Osteoblast (primary cell): ENCODE results near the gene NTM. TPM values are rescaled to one million over a fixed set of nuclear protein-coding genes. Genes with fewer than 3 reads are reported as not detected.
A peak's percentile ranks its signal among the peaks of the same experiment; 100 is the strongest.

Source experiments
- DNase-seq: peaks from one replicate; pipeline ENCODE4 v3.0.0; 2011; ENCODE audit warnings: low spot score, mixed read lengths; ENCODE audit not compliant: insufficient read length; ENCODE audit errors: missing footprints
- H2AFZ ChIP-seq: 2 replicates; pipeline ENCODE4 v1.6.0; 2011; ENCODE audit warnings: mild to moderate bottlenecking, low read length
- H3K27ac ChIP-seq: 2 replicates; pipeline ENCODE4 v1.5.1; 2011; ENCODE audit warnings: mild to moderate bottlenecking, low read depth, low read length, moderate library complexity
- H3K27me3 ChIP-seq: 2 replicates; pipeline ENCODE4 v1.6.0; 2012; ENCODE audit warnings: mild to moderate bottlenecking, control low read depth, inconsistent platforms, low read length, moderate library complexity; ENCODE audit not compliant: insufficient read depth
- H3K36me3 ChIP-seq: 2 replicates; pipeline ENCODE4 v1.5.1; 2011; ENCODE audit warnings: mild to moderate bottlenecking, low read length, control low read depth, moderate library complexity; ENCODE audit not compliant: insufficient read depth
- H3K4me1 ChIP-seq: 2 replicates; pipeline ENCODE4 v1.5.1; 2011; ENCODE audit warnings: mild to moderate bottlenecking, low read length, control low read depth, moderate library complexity; ENCODE audit not compliant: insufficient read depth
- H3K4me2 ChIP-seq: 2 replicates; pipeline ENCODE4 v1.6.0; 2011; ENCODE audit warnings: mild to moderate bottlenecking, low read length; ENCODE audit not compliant: insufficient read depth
- H3K4me3 ChIP-seq: fragments of 200-600 bp; sonication (generic); 3 replicates; pipeline ENCODE4 v1.5.1; 2012; ENCODE audit warnings: mild to moderate bottlenecking, low read length, inconsistent platforms; ENCODE audit not compliant: insufficient read depth
- H3K79me2 ChIP-seq: 2 replicates; pipeline ENCODE4 v1.6.0; 2012; ENCODE audit warnings: mild to moderate bottlenecking, low read length, control low read depth, inconsistent platforms; ENCODE audit not compliant: insufficient read depth
- H3K9me3 ChIP-seq: 2 replicates; pipeline ENCODE4 v1.5.1; 2011; ENCODE audit warnings: low read depth, low read length, control low read depth
- H4K20me1 ChIP-seq: 2 replicates; pipeline ENCODE4 v1.6.0; 2012; ENCODE audit warnings: mild to moderate bottlenecking, low read length, control low read depth; ENCODE audit not compliant: insufficient read depth
- total RNA-seq: library from RNA; depleted of rRNA; stranded (reverse); fragments of >200 nt; gene quantifications from 2 replicates; pipeline ENCODE4 v1.2.3, GENCODE V29; 2012
- TF ChIP-seq, protein P1 (sequence below): IDR thresholded peaks from 2 replicates; pipeline ENCODE4 v1.5.1; 2011; ENCODE audit warnings: mild to moderate bottlenecking, low read depth, low read length, moderate library complexity; ENCODE audit errors: extremely low read depth

The NTM gene
- total RNA-seq, 1 donor, result 48.1 TPM

- DNase-seq, result no peak
- no peaks in the 10 kb centered on the region for H4K20me1 ChIP-seq
- H3K27ac ChIP-seq, result no peak overlapping the region
- H3K4me2 ChIP-seq, result no peak overlapping the region
- peaks cover 16% of the 10 kb centered on the region for H3K4me1 ChIP-seq
- no peaks in the 10 kb centered on the region for H3K36me3 ChIP-seq
- H2AFZ ChIP-seq, result no peak overlapping the region
- no peaks in the 10 kb centered on the region for H3K9me3 ChIP-seq
- TF ChIP-seq, protein P1, sequence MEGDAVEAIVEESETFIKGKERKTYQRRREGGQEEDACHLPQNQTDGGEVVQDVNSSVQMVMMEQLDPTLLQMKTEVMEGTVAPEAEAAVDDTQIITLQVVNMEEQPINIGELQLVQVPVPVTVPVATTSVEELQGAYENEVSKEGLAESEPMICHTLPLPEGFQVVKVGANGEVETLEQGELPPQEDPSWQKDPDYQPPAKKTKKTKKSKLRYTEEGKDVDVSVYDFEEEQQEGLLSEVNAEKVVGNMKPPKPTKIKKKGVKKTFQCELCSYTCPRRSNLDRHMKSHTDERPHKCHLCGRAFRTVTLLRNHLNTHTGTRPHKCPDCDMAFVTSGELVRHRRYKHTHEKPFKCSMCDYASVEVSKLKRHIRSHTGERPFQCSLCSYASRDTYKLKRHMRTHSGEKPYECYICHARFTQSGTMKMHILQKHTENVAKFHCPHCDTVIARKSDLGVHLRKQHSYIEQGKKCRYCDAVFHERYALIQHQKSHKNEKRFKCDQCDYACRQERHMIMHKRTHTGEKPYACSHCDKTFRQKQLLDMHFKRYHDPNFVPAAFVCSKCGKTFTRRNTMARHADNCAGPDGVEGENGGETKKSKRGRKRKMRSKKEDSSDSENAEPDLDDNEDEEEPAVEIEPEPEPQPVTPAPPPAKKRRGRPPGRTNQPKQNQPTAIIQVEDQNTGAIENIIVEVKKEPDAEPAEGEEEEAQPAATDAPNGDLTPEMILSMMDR, result no peak
- H3K27me3 ChIP-seq, result no peaks in the 10 kb centered on the region
- H3K4me3 ChIP-seq, result no peak overlapping the region
- H3K79me2 ChIP-seq, result no peaks in the 10 kb centered on the region
These were observed 295.0 kb downstream of the NTM start for GRCh38 chr11:131665344-131665968.

DNA sequence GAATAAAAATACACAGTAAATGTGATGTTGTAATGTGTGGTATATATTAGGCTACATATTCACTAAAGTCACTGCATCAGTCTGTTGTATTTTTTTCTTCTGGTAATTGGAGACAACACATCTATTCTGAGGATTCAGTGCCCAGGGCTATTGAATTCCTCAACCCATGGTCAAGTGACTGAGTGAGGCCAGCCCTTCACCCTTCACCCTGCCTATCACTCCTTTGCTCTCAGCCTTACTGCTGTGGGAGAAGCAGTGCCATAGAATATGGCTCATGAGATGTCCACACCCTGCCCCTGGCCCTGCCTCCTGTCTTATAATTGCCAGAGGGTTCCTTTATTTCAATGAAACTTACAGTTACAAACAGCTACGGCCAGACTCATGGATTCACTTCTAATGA is 295.6 kb downstream of the NTM start:
- H2AFZ ChIP-seq, result no peak overlapping the region
- TF ChIP-seq, protein P1, result no peak
- no peaks in the 10 kb centered on the region for H3K36me3 ChIP-seq
- DNase-seq, result peak; percentile 54
- no peaks in the 10 kb centered on the region for H4K20me1 ChIP-seq
- H3K27ac ChIP-seq, result peak overlapping the region; percentile 46
- H3K27me3 ChIP-seq, result no peaks in the 10 kb centered on the region
- H3K9me3 ChIP-seq, result no peaks in the 10 kb centered on the region
- H3K79me2 ChIP-seq, result no peaks in the 10 kb centered on the region
- H3K4me3 ChIP-seq, result no peak overlapping the region
- H3K4me2 ChIP-seq, result peak overlapping the region; percentile 1
- peaks cover 16% of the 10 kb centered on the region for H3K4me1 ChIP-seq

- TF ChIP-seq, protein P1, result no peak
- peak overlapping the region; percentile 46 for H3K27ac ChIP-seq
- no peaks in the 10 kb centered on the region for H3K36me3 ChIP-seq
- no peaks in the 10 kb centered on the region for H4K20me1 ChIP-seq
- no peak overlapping the region for H3K4me3 ChIP-seq
- peak overlapping the region; percentile 54 for H2AFZ ChIP-seq
- peaks cover 14% of the 10 kb centered on the region for H3K4me1 ChIP-seq
- H3K27me3 ChIP-seq, result no peaks in the 10 kb centered on the region
- H3K9me3 ChIP-seq, result no peaks in the 10 kb centered on the region
- H3K79me2 ChIP-seq, result no peaks in the 10 kb centered on the region
- peak; percentile 88 for DNase-seq
- peak overlapping the region; percentile 37 for H3K4me2 ChIP-seq
These were observed 296.2 kb downstream of the NTM start for GRCh38 chr11:131666617-131667016.

DNA sequence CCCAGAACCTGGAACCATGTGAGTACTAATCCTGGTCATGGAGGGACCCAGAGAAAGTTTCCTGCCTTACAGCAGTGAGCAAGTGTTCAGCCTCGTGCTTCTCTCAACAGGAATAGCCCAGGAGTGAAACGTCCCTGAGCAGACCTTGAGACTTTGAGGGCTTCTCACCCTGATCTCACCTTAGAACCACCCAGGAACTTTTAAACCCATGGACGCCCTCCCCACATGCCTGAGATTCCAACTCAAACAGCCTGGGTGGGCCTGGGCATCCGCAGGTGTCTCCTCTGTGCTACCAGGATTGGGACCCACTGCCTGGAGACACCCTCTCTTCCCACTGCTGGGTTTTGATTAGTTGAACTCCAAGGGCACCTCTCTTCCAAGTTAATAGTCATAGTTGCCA is 297.2 kb downstream of the NTM start:
- Histone ChIP-seq H4K20me1 (no peaks in the 10 kb centered on the region), H3K27me3 (no peaks in the 10 kb centered on the region), H2AFZ (no peak overlapping the region), H3K9me3 (no peaks in the 10 kb centered on the region), H3K36me3 (no peaks in the 10 kb centered on the region), H3K79me2 (no peaks in the 10 kb centered on the region), H3K4me2 (no peak overlapping the region), H3K27ac (no peak overlapping the region), H3K4me3 (no peak overlapping the region), H3K4me1 (peaks cover 14% of the 10 kb centered on the region)
- no peak for DNase-seq
- TF ChIP-seq, protein P1, result no peak
